DMS79 treated with DMSO at 0.1 percent for 48 hours (cell line): ENCODE results near the gene LRTM1.
A peak's percentile ranks its signal among the peaks of the same experiment; 100 is the strongest.

Experiments
- DNase-seq: peaks from one replicate; lab custom pipeline; 2025; lab: John Stamatoyannopoulos, UW

LRTM1 gene

GRCh38 chr3:54928046-54928770 lies at the start of gene LRTM1:
LRTM1 (minus strand) TSS chr3:54928059; CDS start chr3:54927911, 148 bp downstream.
- no peak for DNase-seq

- DNase-seq: no peak
These were observed 49.6 kb upstream of the LRTM1 start for GRCh38 chr3:54977439-54977838.

- DNase-seq: no peak
These were observed 43.0 kb upstream of the LRTM1 start for GRCh38 chr3:54970895-54971294.

GRCh38 chr3:54969652-54970051 lies 41.8 kb upstream of the LRTM1 start:
- DNase-seq: no peak

GRCh38 chr3:54968546-54969172 lies 40.8 kb upstream of the LRTM1 start:
- DNase-seq: no peak

- DNase-seq: no peak
These were observed 39.9 kb upstream of the LRTM1 start for GRCh38 chr3:54967731-54968161.

GRCh38 chr3:54966979-54967378 lies 39.1 kb upstream of the LRTM1 start:
- DNase-seq: no peak

GRCh38 chr3:54965746-54966145 lies 37.9 kb upstream of the LRTM1 start:
- DNase-seq: no peak

GRCh38 chr3:54964081-54964480 lies 36.2 kb upstream of the LRTM1 start:
- DNase-seq: no peak

GRCh38 chr3:54963641-54964040 lies 35.8 kb upstream of the LRTM1 start:
- no peak for DNase-seq

- no peak for DNase-seq
These were observed 34.3 kb upstream of the LRTM1 start for GRCh38 chr3:54962200-54962599.

- no peak for DNase-seq
These were observed 32.8 kb upstream of the LRTM1 start for GRCh38 chr3:54960701-54961100.

- no peak for DNase-seq
These were observed 32.2 kb upstream of the LRTM1 start for GRCh38 chr3:54960082-54960481.

- DNase-seq: peak; percentile 12
These were observed 29.9 kb upstream of the LRTM1 start for GRCh38 chr3:54957711-54958110.

- no peak for DNase-seq
These were observed 28.1 kb upstream of the LRTM1 start for GRCh38 chr3:54955941-54956340.

- no peak for DNase-seq
These were observed 27.6 kb upstream of the LRTM1 start for GRCh38 chr3:54955496-54955895.

GRCh38 chr3:54954521-54954920 lies 26.7 kb upstream of the LRTM1 start:
- DNase-seq: no peak

GRCh38 chr3:54954022-54954421 lies 26.2 kb upstream of the LRTM1 start:
- no peak for DNase-seq

- DNase-seq: no peak
These were observed 23.5 kb upstream of the LRTM1 start for GRCh38 chr3:54951405-54951804.

- DNase-seq: no peak
These were observed 22.6 kb upstream of the LRTM1 start for GRCh38 chr3:54950391-54951003.

- peak; percentile 70 for DNase-seq
These were observed 21.7 kb upstream of the LRTM1 start for GRCh38 chr3:54949491-54950044.

- DNase-seq: no peak
These were observed 14.0 kb upstream of the LRTM1 start for GRCh38 chr3:54941690-54942362.
